Stimulated activated CD4-positive, alpha-beta T cell treated with anti-CD3 and anti-CD28 coated beads, TNF-alpha, amount 100 ng/mL, for 24 hours (primary cell): ENCODE data around the gene HS2ST1.
"Not testable (repeated sequence)": the region's sequence is repeated elsewhere in the genome, so short reads cannot be mapped to it uniquely, and the experiment has no call there.

Source experiments
- DNase-seq, 3 experiments: peaks; one replicate each; pipeline ENCODE4 v3.0.0-alpha.2; 2020; ENCODE audit warnings: low read depth in 3 of 3

HS2ST1 gene

DNA sequence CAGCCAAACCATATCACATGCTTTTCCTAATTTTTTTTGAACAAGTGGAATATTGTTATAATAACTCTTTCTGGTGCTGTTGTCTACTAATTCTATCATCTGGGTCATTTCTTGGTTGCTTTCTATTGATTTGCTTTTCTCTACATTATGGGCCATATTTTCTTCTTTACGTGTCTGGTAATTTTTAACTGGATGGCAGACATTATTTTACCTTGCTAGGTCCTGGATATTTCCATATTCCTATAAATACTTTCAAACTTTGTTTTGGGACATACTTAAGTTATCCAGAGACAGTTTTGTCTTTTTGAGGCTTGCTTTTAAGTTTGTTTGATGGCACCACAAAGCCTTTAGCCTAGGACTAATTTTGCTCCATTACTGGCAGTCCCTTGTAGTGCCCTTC is 11.3 kb downstream of the HS2ST1 start:
- DNase-seq, result no peak

DNA sequence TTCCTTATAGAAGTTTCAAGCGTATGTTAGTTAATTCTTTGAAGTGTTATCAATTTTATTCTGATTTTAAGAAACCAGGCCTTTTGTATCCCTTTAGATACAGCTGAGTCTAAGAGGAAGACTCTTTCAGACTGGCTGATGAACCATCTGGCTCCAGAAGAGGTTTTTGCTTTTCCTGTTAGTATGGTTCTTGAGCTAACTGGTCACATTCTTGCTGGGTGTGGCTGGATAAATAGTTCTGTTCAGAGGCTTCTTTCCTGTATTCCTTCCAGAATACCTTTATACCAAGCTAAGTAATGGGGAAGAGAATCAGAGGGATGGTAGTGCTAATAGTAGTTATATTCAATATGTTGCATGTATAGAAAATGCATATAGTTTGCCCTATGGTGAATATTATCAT is 12.4 kb downstream of the HS2ST1 start:
- DNase-seq, result no peak

GRCh38 chr1:86928819-86929218 is 14.4 kb downstream of the HS2ST1 start:
- no peak for DNase-seq

DNA sequence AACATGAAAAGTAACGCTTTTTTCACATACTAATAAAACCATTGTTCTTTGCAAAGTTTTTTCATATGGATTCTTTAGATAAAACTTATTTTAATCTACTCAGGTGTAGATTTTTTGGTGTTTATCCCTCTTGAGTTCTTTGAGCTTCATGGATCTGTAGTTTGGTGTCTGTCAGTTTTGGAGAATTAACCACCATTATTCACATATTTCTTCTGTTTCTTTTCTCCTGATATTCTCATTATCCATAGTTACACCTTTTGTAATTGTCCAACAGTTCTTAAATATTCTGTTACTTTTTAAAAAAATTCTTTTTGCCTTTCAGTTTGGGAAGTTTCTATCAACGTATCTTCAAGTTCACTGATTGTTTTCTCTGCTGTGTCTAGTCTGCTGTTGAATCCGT is 18.6 kb downstream of the HS2ST1 start:
- no peak for DNase-seq

GRCh38 chr1:86933562-86934377 is 19.3 kb downstream of the HS2ST1 start:
- no peak for DNase-seq

DNA sequence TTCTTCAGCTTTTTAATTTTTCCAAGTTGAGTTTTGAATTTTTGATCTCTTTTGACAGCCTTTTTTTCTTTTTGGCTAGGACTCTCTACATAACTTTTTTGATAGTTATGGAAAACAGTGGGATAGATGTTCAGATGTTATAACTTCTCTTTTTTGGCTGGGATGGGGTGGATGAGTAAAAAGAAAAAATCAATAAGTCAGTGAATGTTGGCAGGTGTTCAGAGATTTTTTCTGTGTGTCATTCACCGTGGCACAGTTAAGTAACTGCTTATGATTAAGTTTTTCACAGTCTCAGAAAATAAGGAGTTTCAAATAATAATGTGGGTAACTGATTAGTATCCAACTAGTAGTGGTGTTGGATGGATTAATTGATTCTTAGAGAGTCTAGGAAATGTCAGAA is 24.0 kb downstream of the HS2ST1 start:
- DNase-seq, result no peak

- DNase-seq, result no peak
Measured at GRCh38 chr1:86938855-86939254, 24.4 kb downstream of the HS2ST1 start.

GRCh38 chr1:86939406-86939805 is 25.0 kb downstream of the HS2ST1 start:
- no peak for DNase-seq

DNA sequence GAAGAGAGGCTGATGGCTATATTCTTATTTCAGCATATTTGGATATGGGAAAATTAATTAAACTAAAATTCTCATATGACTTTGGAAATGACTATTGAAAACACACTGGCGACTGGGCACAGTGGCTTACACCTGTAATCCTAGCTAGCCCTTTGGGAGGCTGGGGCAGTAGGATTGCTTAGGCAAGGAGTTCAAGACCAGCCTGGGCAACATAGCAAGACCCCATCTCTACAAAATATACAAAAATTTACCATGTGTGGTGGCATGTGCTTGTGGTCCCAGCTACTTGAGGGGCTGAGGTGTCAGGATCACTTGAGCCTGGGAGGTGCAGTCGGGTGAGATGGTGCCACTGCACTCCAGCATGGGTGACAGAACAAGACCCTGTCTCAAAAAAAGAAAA is 26.2 kb downstream of the HS2ST1 start:
- no peak for DNase-seq

GRCh38 chr1:86942042-86942441 is 27.6 kb downstream of the HS2ST1 start:
- no peak for DNase-seq

DNA sequence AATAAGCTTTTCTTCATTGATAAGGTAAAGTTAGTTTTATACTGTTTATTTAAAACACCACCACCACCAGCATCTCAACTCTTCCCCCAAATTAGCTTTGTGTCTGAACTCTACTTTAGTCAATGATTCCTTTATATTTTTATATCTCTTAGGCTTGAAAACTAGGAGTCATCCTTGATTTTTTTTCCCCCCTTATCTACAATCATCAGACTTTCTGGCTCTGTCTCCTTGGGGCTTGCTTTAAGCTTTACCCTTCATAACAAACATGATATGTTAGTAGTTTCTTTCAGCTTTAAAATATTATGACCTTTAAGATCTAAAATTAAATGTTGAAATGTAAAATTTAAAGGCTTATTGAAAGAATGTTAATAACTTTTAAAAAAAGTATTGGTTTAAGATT is 28.3 kb downstream of the HS2ST1 start:
- no peak for DNase-seq

DNA sequence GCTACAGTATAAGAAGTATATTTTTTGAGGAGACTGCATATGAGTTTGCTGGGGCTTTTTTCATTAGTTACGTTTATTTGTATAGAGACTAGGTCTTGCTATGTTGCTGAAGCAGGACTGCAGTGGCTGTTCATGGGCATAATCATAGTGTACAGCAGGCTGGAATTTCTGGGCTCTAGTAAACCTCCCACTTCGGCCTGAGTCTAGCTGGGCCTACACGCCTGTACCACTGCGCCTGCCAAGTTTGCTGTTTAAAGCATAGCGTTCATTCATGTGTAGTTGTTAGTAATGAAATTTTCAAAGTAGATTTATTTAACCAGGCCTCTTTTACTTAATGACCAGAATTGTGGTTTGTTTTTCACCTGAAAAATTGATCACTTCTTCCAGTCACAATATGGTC is 33.8 kb downstream of the HS2ST1 start:
- DNase-seq, result no peak

DNA sequence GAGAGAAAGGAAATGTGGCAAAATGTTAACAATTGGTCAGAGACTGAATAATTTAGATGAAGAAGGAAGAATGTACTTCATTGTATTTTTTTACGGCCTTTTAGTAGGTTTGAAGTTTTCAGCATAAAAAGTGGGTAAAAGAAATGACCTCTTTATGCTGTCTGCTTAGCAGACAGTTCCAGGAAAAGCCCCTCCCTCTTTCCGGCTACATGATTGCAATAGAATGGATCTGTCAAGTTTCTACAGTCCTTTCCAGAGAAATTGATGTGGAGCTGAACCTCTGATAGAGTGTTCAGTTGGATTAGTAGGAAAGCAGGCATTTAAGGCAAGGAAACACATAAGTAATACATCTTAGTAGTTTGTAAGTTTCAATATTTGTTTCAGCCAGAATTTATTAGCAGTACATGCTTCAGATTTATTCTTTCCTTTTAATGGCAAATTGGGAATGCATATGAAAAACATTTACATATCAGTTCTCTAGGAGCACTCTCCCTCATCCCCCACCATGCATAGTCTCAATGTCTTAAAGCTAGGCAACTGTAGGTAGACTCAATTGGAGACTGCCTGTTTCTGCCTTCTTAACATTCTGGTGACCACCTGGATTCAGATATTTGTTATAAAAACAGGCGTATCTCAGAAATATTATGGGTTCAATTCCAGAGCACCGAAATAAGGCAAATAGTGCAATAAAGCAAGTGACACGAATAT is 36.4 kb downstream of the HS2ST1 start:
- DNase-seq, result no peak

DNA sequence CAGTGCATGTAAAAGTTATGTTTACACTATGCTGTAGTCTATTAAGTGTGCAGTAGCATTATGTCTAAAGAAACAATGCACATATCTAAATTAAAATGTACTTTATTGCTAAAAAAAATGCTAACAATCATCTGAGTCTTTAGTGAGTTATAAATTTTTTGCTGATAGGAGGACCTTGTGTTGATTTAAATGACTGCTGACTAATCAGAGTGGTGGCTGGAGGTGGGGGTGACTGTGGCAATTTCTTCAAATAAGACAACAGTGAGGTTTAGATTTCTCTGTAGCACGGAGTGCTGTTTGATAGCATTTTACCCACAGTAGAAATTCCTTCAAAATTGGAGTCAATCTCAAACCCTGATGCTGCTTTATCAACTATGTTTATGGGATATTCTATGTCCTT is 37.0 kb downstream of the HS2ST1 start:
- DNase-seq, result no peak

GRCh38 chr1:86953167-86953566 is 38.7 kb downstream of the HS2ST1 start:
- DNase-seq, result no peak

GRCh38 chr1:86955678-86956077 is 41.2 kb downstream of the HS2ST1 start:
- DNase-seq, result no peak

GRCh38 chr1:86956221-86956620 is 41.8 kb downstream of the HS2ST1 start:
- DNase-seq, result no peak

DNA sequence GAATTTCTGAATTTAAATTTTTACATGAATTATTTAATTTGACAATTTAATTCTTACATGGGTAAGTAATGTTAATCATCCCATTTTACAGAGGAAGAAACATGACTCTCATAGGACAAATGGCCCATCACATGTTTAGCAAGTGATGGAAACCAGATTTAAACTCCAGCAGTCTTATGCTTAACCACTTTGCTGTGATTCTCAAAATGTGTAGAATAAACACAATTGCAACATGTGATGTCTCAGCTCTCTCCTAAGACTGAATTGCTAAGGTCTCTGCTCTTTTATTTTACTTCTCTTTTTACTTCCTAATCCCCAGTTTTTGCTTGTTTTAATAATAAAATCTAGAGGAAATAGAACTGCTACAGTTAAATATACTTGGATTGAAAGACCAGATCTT is 42.8 kb downstream of the HS2ST1 start:
- no peak for DNase-seq

DNA sequence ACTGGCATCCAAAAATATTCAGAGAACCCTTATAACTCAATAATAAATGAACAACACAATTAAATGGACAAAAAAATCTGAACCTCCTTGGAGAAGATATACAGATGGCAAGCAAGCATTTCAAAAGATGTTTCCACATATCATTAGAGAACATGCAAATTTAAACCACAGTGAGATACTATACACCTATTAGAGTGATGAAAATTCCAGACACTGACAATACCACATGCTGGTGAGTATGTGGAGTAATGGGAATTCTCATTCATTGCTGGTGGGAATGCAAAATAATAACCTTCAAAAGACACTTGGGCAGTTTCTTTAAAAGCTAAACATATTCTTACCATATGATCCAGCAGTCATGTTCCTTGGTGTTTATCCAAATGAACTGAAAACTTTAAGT is 46.1 kb downstream of the HS2ST1 start:
- DNase-seq, result no peak

- DNase-seq, result not testable (repeated sequence)
Measured at GRCh38 chr1:86963841-86964240, 49.4 kb downstream of the HS2ST1 start.

- DNase-seq, result no peak
Measured at GRCh38 chr1:86965012-86965826, 50.8 kb downstream of the HS2ST1 start.

DNA sequence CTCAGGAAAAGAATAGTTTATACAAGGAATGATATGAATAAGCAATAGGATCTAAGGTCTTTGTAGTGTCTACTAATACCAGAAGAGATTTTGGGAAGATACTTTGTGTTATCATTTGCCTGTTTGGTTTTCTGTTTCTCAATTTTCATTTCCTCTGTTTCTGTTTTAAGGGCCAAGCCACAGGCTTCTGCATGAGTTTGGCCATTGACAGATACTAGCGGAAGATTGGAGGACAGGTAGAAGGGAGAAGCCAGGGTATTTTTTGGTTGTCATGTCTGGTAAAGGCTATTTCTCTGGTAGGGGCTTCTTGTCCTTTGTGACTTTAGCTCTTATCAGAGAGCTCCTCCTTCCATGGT is 51.4 kb downstream of the HS2ST1 start:
- DNase-seq, result no peak

DNA sequence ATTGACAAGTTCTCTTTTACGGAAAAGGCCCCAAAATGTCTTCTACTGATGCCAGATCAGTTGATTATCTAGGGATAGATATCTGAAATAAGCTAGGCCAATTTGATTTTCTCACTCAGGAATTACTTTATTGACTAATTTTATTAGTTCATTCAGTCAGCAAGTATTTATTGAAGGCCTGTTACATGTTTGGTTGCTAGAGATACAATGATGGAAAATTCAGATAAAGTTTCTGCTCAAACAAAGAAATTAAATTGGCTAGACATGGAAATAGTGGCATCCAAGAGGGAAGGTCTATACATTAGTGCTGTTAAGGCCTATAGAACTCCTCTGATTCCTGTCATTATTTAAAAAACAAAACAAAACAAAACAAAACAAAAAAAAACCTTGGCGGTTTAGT is 56.5 kb downstream of the HS2ST1 start:
- DNase-seq, result no peak
